ENCODE measurements around the gene OXTR.
"Not testable (repeated sequence)": the region's sequence is repeated elsewhere in the genome, so short reads cannot be mapped to it uniquely, and the experiment has no call there.

DNA sequence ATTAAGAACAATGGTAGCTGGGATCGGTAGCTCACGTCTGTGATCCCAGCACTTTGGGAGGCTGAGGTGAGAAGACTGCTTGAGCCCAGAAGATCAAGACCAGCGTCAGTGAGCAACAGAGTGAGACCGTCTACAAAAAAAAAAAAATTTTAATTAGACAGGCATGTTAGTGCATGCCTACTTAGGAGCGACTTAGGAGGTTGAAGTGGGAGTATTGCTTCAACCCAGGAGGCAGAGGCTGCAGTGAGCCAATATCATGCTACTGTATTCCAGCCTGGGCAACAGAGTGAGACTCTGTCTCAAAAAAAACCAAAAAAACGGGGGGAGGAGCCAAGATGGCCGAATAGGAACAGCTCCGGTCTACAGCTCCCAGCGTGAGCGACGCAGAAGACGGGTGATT lies 53.7 kb downstream of the OXTR start:
- not testable (repeated sequence) for TF ChIP-seq ZFX (IDR thresholded peaks at IDR 0.05; ENCODE audit: borderline replicate concordance)
- TF ChIP-seq, protein P1, sequence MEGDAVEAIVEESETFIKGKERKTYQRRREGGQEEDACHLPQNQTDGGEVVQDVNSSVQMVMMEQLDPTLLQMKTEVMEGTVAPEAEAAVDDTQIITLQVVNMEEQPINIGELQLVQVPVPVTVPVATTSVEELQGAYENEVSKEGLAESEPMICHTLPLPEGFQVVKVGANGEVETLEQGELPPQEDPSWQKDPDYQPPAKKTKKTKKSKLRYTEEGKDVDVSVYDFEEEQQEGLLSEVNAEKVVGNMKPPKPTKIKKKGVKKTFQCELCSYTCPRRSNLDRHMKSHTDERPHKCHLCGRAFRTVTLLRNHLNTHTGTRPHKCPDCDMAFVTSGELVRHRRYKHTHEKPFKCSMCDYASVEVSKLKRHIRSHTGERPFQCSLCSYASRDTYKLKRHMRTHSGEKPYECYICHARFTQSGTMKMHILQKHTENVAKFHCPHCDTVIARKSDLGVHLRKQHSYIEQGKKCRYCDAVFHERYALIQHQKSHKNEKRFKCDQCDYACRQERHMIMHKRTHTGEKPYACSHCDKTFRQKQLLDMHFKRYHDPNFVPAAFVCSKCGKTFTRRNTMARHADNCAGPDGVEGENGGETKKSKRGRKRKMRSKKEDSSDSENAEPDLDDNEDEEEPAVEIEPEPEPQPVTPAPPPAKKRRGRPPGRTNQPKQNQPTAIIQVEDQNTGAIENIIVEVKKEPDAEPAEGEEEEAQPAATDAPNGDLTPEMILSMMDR (IDR thresholded peaks at IDR 0.05): not testable (repeated sequence)

Measured in 22Rv1 (cell line).